Cardiac fibroblast (primary cell): ENCODE data around the gene MBTPS1.

Source experiments
- DNase-seq, 2 donors: peaks; one replicate each; pipeline versions ENCODE4 v3.0.0 to v3.0.0-alpha.2; 2010; ENCODE audit warnings: low read depth in 2 of 2
- H3K4me3 ChIP-seq, 2 donors: replicated peaks in 1 of 2; 1 replicate in 1 of 2; 2 replicates in 1 of 2; pipeline ENCODE4 v1.5.1; 2011; ENCODE audit warnings: low read depth in 2 of 2, low read length in 2 of 2, mild to moderate bottlenecking in 2 of 2, moderate library complexity in 1 of 2
- CTCF ChIP-seq: IDR thresholded peaks from one replicate; pipeline ENCODE4 v1.5.1; 2011; ENCODE audit warnings: low read depth, mild to moderate bottlenecking, low read length, inconsistent platforms

The MBTPS1 gene

GRCh38 chr16:84111525-84111924, 5.2 kb downstream of the MBTPS1 start:
- DNase-seq, result no peak
- H3K4me3 ChIP-seq, result no peak overlapping the region
- no peak for TF ChIP-seq CTCF

DNA sequence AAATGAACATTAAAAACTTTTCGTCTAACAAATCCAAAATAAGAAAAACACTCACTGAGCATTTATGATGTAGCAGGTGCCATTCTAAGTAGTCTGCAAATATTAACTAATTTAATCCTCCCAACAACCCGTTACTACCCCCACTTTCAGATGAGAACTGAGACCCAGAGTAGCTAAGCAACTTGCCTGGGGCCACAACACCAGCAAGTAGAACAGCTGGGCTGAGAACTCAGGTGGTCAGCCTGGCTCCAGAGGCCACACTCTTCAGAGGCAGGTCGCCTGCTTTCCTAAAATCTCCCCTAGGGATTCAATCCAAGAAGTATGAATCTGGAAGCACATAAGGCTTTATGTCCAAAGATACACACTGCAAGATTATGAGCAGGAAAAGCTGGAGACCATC, 6.2 kb downstream of the MBTPS1 start:
- DNase-seq, result no peak
- no peak overlapping the region for H3K4me3 ChIP-seq
- no peak for TF ChIP-seq CTCF

DNA sequence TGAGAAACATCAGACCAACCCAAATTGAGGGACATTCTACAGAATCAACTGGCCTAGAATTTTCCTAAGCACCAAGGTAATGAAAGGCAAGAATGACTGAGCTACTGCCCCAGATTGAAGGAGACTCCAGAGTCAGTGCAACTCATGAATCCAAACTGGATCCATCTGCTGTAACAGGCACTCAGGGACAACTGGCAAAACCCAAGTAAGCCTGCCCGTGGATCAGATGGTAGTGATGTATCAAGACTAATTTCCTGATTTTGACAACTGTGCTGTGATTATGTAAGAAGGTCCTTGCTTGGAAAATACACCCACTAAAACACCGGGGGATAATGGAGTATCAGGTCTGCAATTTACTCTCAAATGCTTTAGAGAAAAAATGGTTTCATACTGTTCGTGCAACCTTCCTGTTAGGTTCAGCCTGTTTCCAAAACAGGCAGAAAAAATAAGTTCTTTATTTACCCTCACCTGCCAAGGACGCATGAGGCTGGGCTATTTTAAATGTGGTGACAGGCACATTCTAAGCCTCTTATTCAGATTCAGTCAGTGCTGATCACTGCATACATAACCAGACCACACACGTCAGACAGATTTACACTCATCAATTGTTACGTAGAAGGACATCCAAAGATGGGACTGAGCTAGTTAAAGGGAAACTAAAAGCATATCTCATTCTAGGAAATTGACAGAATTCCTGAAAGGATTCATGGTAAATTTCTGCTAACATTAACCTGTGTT, 7.0 kb downstream of the MBTPS1 start:
- no peak overlapping the region for H3K4me3 ChIP-seq
- DNase-seq, result no peak
- no peak for TF ChIP-seq CTCF

GRCh38 chr16:84107921-84108320, 8.8 kb downstream of the MBTPS1 start:
- DNase-seq, result no peak
- H3K4me3 ChIP-seq, result no peak overlapping the region
- TF ChIP-seq CTCF, result no peak

GRCh38 chr16:84105948-84106740, 10.6 kb downstream of the MBTPS1 start:
- no peak for DNase-seq
- no peak for TF ChIP-seq CTCF
- no peak overlapping the region for H3K4me3 ChIP-seq

- no peak for TF ChIP-seq CTCF
- DNase-seq, result no peak
- no peak overlapping the region for H3K4me3 ChIP-seq
These were observed 11.4 kb downstream of the MBTPS1 start for GRCh38 chr16:84105301-84105815.
